ENCODE results near the gene ENO4. TPM values are rescaled to one million over a fixed set of nuclear protein-coding genes. Genes with fewer than 3 reads are reported as not detected.

Gene ENO4
- total RNA-seq, 1 experiment from 2014 or later = 0.22 TPM

GRCh38 chr10:116913695-116914094 lies 64.4 kb downstream of the ENO4 start:
- H2AFZ ChIP-seq (ENCODE audit: low read depth, low read length, poor library complexity, severe bottlenecking) = no peak overlapping the region
- no peak for ATAC-seq
- no peaks in the 10 kb centered on the region for H3K4me1 ChIP-seq (ENCODE audit: control insufficient read depth in 1 of 2, insufficient read depth in 2 of 2, low read length in 2 of 2)
- no peaks in the 10 kb centered on the region for H3K9me2 ChIP-seq (ENCODE audit: insufficient read depth)
- H3K9ac ChIP-seq (ENCODE audit: low read length) = no peak overlapping the region
- ChIA-PET RAD21 (ENCODE audit: low non-redundant PET in 1 of 2, low total read pairs in 2 of 2, uncharacterized antibody in 2 of 2, unreplicated experiment in 2 of 2) (no interaction called here), CTCF (no interaction called here), POLR2A (no interaction called here)
- H3K27ac ChIP-seq (ENCODE audit: low read depth, low read length) = no peak overlapping the region
- intact Hi-C loops (cut with micrococcal nuclease) = no loop called here
- BruUV-seq (replicated peaks) = no TSS peak
- H3K4me2 ChIP-seq (ENCODE audit: low read length) = no peak overlapping the region
- H3K27me3 ChIP-seq (ENCODE audit: insufficient read depth, low read length) = no peaks in the 10 kb centered on the region
- no peaks in the 10 kb centered on the region for H4K20me1 ChIP-seq (ENCODE audit: insufficient read depth)
- peaks cover 12 to 43% of the 10 kb centered on the region in 2 experiments; a peak in 2 of 4 replicates for H3K36me3 ChIP-seq (ENCODE audit: control insufficient read depth in 1 of 2, insufficient read depth in 2 of 2, low read length in 2 of 2)
- H3K9me3 ChIP-seq (ENCODE audit: control insufficient read depth in 1 of 2, insufficient read depth in 1 of 2, low read depth in 1 of 2, low read length in 2 of 2) = no peaks in the 10 kb centered on the region
- no peak for TF ChIP-seq TCF7L2 (IDR thresholded peaks at IDR 0.05; ENCODE audit: borderline replicate concordance, extremely low read depth, insufficient read depth, insufficient read length)
- TF ChIP-seq FOSL1 (IDR thresholded peaks at IDR 0.05; ENCODE audit: low read depth) = no peak
- TF ChIP-seq YY1 (IDR thresholded peaks at IDR 0.05; ENCODE audit: extremely low read depth, insufficient replicate concordance, low read depth, low read length) = no peak
- no peak for TF ChIP-seq ELF1 (IDR thresholded peaks at IDR 0.05; ENCODE audit: borderline replicate concordance, low read depth)
- no peak for TF ChIP-seq ZNF274 (IDR thresholded peaks at IDR 0.05; ENCODE audit: low read depth, low read length)
- TF ChIP-seq CBX3 (IDR thresholded peaks at IDR 0.05; ENCODE audit: low read depth) = no peak
- no peak overlapping the region for H3K4me3 ChIP-seq (replicated peaks in 1 of 2; ENCODE audit: low read depth in 1 of 2, low read length in 2 of 2)
- no peaks in the 10 kb centered on the region for H3K79me2 ChIP-seq (ENCODE audit: insufficient read depth, low read length)
- no peak for DNase-seq (ENCODE audit: low read depth, low spot score)

- POLR2A ChIA-PET = no interaction called here
- Histone ChIP-seq H3K4me3 (replicated peaks in 1 of 2; ENCODE audit: low read depth in 1 of 2, low read length in 2 of 2) (no peak overlapping the region), H3K79me2 (ENCODE audit: insufficient read depth, low read length) (no peaks in the 10 kb centered on the region), H4K20me1 (ENCODE audit: insufficient read depth) (no peaks in the 10 kb centered on the region), H3K27me3 (ENCODE audit: insufficient read depth, low read length) (no peaks in the 10 kb centered on the region), H3K4me2 (ENCODE audit: low read length) (no peak overlapping the region), H2AFZ (ENCODE audit: low read depth, low read length, poor library complexity, severe bottlenecking) (no peak overlapping the region), H3K4me1 (ENCODE audit: control insufficient read depth in 1 of 2, insufficient read depth in 2 of 2, low read length in 2 of 2) (no peaks in the 10 kb centered on the region), H3K9me2 (ENCODE audit: insufficient read depth) (no peaks in the 10 kb centered on the region), H3K36me3 (ENCODE audit: control insufficient read depth in 1 of 2, insufficient read depth in 2 of 2, low read length in 2 of 2) (peaks cover 18 to 57% of the 10 kb centered on the region in 2 experiments; a peak in 2 of 4 replicates), H3K9me3 (ENCODE audit: control insufficient read depth in 1 of 2, insufficient read depth in 1 of 2, low read depth in 1 of 2, low read length in 2 of 2) (no peaks in the 10 kb centered on the region), H3K9ac (ENCODE audit: low read length) (no peak overlapping the region), H3K27ac (ENCODE audit: low read depth, low read length) (no peak overlapping the region)
- ATAC-seq = no peak
- RAD21 ChIA-PET (ENCODE audit: low non-redundant PET in 1 of 2, low total read pairs in 2 of 2, uncharacterized antibody in 2 of 2, unreplicated experiment in 2 of 2) = no interaction called here
- BruUV-seq (replicated peaks) = no TSS peak
- intact Hi-C loops (cut with micrococcal nuclease) = no loop called here
- CTCF ChIA-PET = no interaction called here
- TF ChIP-seq, protein P1, sequence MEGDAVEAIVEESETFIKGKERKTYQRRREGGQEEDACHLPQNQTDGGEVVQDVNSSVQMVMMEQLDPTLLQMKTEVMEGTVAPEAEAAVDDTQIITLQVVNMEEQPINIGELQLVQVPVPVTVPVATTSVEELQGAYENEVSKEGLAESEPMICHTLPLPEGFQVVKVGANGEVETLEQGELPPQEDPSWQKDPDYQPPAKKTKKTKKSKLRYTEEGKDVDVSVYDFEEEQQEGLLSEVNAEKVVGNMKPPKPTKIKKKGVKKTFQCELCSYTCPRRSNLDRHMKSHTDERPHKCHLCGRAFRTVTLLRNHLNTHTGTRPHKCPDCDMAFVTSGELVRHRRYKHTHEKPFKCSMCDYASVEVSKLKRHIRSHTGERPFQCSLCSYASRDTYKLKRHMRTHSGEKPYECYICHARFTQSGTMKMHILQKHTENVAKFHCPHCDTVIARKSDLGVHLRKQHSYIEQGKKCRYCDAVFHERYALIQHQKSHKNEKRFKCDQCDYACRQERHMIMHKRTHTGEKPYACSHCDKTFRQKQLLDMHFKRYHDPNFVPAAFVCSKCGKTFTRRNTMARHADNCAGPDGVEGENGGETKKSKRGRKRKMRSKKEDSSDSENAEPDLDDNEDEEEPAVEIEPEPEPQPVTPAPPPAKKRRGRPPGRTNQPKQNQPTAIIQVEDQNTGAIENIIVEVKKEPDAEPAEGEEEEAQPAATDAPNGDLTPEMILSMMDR (IDR thresholded peaks at IDR 0.05 in 2 of 3, conservative IDR thresholded peaks at IDR 0.05 in 1 of 3; ENCODE audit: borderline replicate concordance in 1 of 3, insufficient read depth in 1 of 3, low read depth in 2 of 3, low read length in 2 of 3) = no peak
- TF ChIP-seq EGR1 (IDR thresholded peaks at IDR 0.05; ENCODE audit: low read depth) (no peak), POLR2AphosphoS5 (IDR thresholded peaks at IDR 0.05; ENCODE audit: low read depth, low read length) (no peak), CEBPB (IDR thresholded peaks at IDR 0.05; ENCODE audit: low read depth) (no peak), ZFX (IDR thresholded peaks at IDR 0.05) (no peak), POLR2A (IDR thresholded peaks at IDR 0.05; ENCODE audit: borderline replicate concordance, extremely low read depth, insufficient read depth, insufficient read length) (no peak), YY1 (IDR thresholded peaks at IDR 0.05; ENCODE audit: extremely low read depth, insufficient replicate concordance, low read depth, low read length) (no peak), SIN3A (IDR thresholded peaks at IDR 0.05; ENCODE audit: low read depth) (no peak), SRF (IDR thresholded peaks at IDR 0.05; ENCODE audit: low read depth) (no peak), MAX (IDR thresholded peaks at IDR 0.05) (no peak)
- no peak for DNase-seq (ENCODE audit: low read depth, low spot score)
Observed at GRCh38 chr10:116915340-116915739, 66.0 kb downstream of the ENO4 start.

Data from HCT116 (cell line).